Naive B cell (primary cell): ENCODE measurements around the gene ZNF599. TPM values are rescaled to one million over a fixed set of nuclear protein-coding genes. Genes with fewer than 3 reads are reported as not detected.
A peak's percentile ranks its signal among the peaks of the same experiment; 100 is the strongest.

Experiments used
- ATAC-seq, 2 donors: fragments of 150-1000 bp; cut with Tn5 transposase; 2 replicates each; pipeline ENCODE4 v1.10.0; 2021; ENCODE audit warnings: low read depth in 2 of 2, mild to moderate bottlenecking in 2 of 2, moderate library complexity in 2 of 2
- DNase-seq: peaks from one replicate; pipeline ENCODE4 v3.0.0; 2022
- H3K27ac Mint-ChIP-seq, 6 donors: one replicate each; pipeline ENCODE4 v1.8.0; 2020 to 2022; ENCODE audit warnings: mild to moderate bottlenecking in 6 of 6, mixed read lengths in 6 of 6, moderate library complexity in 5 of 6, inconsistent platforms in 2 of 6
- H3K27me3 Mint-ChIP-seq, 3 donors: one replicate each; pipeline ENCODE4 v1.8.0; 2021 to 2022; ENCODE audit warnings: mixed read lengths in 3 of 3, mild to moderate bottlenecking in 1 of 3
- H3K36me3 Mint-ChIP-seq, 2 donors: one replicate each; pipeline ENCODE4 v1.8.0; 2020 to 2022; ENCODE audit warnings: mixed read lengths in 2 of 2, inconsistent platforms in 1 of 2, mild to moderate bottlenecking in 1 of 2
- H3K4me1 Mint-ChIP-seq, 3 donors: one replicate each; pipeline ENCODE4 v1.8.0; 2020 to 2022; ENCODE audit warnings: mixed read lengths in 3 of 3, inconsistent platforms in 1 of 3, mild to moderate bottlenecking in 1 of 3, moderate library complexity in 1 of 3
- H3K4me3 Mint-ChIP-seq, 8 donors: one replicate each; pipeline ENCODE4 v1.8.0; 2020 to 2022; ENCODE audit warnings: mild to moderate bottlenecking in 8 of 8, mixed read lengths in 8 of 8, moderate library complexity in 8 of 8, inconsistent platforms in 2 of 8
- H3K9me3 Mint-ChIP-seq, 7 donors: one replicate each; pipeline ENCODE4 v1.8.0; 2020 to 2022; ENCODE audit warnings: mixed read lengths in 7 of 7, mild to moderate bottlenecking in 5 of 7, inconsistent platforms in 2 of 7, moderate library complexity in 1 of 7
- polyA plus RNA-seq, 6 donors: library from polyadenylated mRNA; unstranded; fragments of 300-500 nt; fragmentation: Illumina TruSeq; gene quantifications; one replicate each; pipeline ENCODE4 v1.2.3, GENCODE V29; 2021; ENCODE audit warnings: low read depth in 6 of 6

ZNF599 gene
- polyA plus RNA-seq, 6 donors from 2014 or later: 6.5 to 13.9 (median 8.1) TPM

DNA sequence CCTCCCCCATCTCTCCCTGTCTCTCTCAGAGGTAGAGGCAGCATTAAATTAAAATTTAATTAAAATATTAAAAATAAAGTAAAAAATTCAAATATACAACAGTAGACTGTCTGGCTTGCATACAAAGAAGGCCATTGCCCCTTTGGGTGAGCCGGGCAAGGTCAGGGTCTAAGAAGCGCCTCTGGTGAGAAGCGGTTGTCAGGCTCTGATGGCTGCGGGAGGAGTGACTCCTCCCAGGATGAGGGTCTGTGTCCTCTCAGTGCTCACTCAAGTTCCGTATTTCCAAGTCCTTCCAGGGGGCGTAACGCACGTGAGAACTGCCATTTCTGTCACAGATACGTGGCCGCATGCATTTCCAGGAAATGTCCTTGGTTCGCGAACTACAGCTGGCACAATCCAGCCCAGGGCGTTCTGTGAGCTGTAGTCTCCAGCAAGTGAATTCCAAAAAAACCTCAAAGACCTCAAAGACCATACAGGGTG, 39.7 kb downstream of the ZNF599 start:
- no peak for DNase-seq
- H3K4me3 Mint-ChIP-seq: peak overlapping the region; percentile 92 to 99 (median 96)

DNA sequence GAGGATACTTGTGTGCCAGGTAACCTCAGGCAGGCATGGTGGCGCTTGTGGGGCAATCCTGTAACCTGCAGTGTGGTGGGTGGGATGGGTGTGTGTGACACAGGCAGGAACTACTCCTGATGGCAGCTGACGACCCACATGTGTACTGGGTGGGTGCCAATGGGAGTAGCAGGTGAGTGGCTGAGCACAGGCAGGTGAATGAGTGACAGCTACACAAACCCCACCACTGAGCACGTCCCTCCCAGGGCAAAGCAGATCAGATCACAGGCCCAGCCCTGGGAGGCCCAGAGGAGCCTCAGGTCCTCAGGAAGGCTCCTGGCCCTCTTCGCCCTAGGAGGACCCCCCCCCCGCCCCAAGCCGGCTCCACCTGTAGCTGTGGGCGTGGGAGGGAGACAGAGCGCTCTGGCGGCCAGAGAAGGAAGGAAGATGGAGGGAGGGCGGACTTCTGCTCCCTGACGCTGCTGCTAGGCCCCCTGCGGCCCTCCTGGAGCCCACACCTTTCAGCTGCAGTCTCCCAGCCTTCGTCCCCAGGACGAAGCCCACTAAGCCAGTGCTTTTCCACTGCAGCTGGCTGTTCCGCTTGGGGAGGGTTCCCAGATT, 40.3 kb downstream of the ZNF599 start:
- Mint-ChIP-seq H3K27me3 (peaks cover 4 to 12% (median 11%) of the 10 kb centered on the region in 3 donors), H3K36me3 (peaks cover 8 to 12% of the 10 kb centered on the region in 2 donors), H3K4me3 (peak overlapping the region; percentile 59 to 99 (median 78)), H3K4me1 (peaks cover 20 to 33% (median 29%) of the 10 kb centered on the region in 3 donors), H3K27ac (peak overlapping the region in 1 of 6 donors; percentile 42), H3K9me3 (peaks cover 0 to 6% (median 2%) of the 10 kb centered on the region in 7 donors)
- no peak for DNase-seq
- ATAC-seq: no peak

More for the DNA sequence above, 39.7 kb downstream of the ZNF599 start:
- peaks cover 0 to 7% (median 5%) of the 10 kb centered on the region in 3 donors for H3K27me3 Mint-ChIP-seq
- peaks cover 13 to 18% of the 10 kb centered on the region in 2 donors for H3K36me3 Mint-ChIP-seq
- H3K4me1 Mint-ChIP-seq: peaks cover 20 to 33% (median 29%) of the 10 kb centered on the region in 3 donors
- ATAC-seq: peak; percentile 14 to 26
- H3K27ac Mint-ChIP-seq: peak overlapping the region; percentile 93 to 98 (median 97)
- H3K9me3 Mint-ChIP-seq: peaks cover 0 to 5% (median 2%) of the 10 kb centered on the region in 7 donors

DNA sequence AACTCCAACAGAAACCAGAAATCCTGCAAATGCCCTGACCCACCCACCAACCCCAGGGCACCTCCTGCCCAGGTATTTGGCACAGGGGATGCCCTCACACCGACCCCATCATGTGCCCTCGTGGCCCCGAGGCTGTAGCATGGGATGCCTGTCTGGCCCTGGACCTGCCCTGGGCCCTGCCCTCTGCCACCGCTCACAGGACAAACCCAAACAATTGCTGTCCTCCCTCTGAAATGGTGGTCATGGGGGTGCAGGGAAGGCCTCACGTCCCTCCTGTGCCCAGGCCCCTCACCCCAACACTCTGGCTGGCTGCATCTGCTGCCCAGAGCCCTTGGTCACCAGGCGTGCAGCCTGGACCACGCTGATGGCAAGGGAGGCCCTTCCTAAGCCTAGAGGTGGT, 41.1 kb downstream of the ZNF599 start:
- Mint-ChIP-seq H3K27me3 (peaks cover 8 to 19% (median 18%) of the 10 kb centered on the region in 3 donors), H3K36me3 (peaks cover 8 to 11% of the 10 kb centered on the region in 2 donors), H3K4me3 (peak overlapping the region in 5 of 8 donors; percentile 37 to 80 (median 55)), H3K9me3 (peaks cover 0 to 6% (median 2%) of the 10 kb centered on the region in 7 donors), H3K27ac (peak overlapping the region in 1 of 6 donors; percentile 79), H3K4me1 (peaks cover 20 to 33% (median 29%) of the 10 kb centered on the region in 3 donors)
- DNase-seq (no peak), ATAC-seq (no peak)

DNA sequence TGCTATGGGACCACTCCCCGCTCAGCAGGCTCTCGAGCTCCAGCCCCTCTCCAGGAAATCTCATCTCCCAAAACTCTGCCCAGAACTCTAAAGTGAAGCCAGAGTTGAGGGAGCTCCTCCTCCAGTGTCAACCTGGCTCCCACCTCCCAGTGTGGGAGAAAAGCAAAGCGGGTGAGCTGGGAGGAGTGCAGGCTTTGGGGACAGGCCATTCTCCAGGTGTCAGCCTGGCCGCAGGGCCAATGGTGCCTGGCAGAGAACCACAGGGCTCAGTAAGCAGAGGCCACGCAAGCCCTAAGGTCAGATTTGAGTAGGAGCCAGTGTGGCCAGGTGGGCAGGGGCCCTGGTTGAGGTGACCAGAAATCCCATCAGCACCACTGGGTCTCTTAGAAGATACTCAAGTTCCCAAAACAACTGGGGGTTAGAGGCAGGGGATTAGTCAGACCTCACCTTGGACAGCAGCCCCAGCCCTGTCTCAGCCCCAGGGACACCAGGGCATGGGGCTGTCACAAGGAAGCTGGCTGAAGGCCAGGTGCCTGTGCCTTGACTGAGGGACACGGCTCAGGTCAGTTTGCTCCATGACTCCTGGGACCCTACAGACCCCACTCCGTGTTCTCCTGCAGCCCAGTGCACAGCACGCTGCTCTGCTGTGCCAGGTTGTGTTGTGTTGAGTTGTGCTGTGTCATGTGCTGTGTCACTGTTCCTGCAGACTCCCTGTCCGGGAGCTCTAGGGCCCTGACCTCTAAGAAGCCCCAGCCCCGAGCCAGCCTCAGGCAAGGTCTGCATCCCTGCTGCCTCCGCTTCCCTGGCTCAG, 41.8 kb downstream of the ZNF599 start:
- Mint-ChIP-seq H3K36me3 (peaks cover 8 to 10% of the 10 kb centered on the region in 2 donors), H3K4me1 (peaks cover 20 to 32% (median 28%) of the 10 kb centered on the region in 3 donors), H3K4me3 (peak overlapping the region in 6 of 8 donors; percentile 15 to 80 (median 47)), H3K27ac (peak overlapping the region in 1 of 6 donors; percentile 79), H3K27me3 (peaks cover 15 to 27% (median 26%) of the 10 kb centered on the region in 3 donors), H3K9me3 (peaks cover 0 to 6% (median 2%) of the 10 kb centered on the region in 7 donors)
- DNase-seq: no peak
- ATAC-seq: no peak

DNA sequence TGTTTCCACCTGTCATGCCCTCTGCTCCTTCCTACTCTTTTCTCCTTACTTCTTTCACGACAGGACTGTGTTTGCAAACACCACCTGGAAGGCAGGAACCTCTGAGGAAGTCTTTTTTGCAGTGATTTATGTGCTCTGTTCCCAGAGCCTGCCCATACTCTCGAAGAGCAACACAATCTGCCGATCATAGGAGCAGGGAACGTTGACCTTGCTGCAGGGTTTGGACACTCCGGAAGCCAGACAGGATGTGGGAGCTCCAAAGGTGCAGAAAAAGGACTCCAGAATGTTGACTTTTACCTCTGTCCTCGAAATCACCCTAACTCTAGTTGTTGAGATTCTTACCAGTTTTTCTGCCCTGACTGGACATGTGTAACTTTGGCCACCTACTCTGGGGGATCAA, 47.6 kb downstream of the ZNF599 start:
- H3K27me3 Mint-ChIP-seq: peaks cover 31 to 67% (median 65%) of the 10 kb centered on the region in 3 donors
- H3K9me3 Mint-ChIP-seq: peaks cover 0 to 5% (median 0%) of the 10 kb centered on the region in 7 donors
- no peak overlapping the region for H3K4me3 Mint-ChIP-seq

DNA sequence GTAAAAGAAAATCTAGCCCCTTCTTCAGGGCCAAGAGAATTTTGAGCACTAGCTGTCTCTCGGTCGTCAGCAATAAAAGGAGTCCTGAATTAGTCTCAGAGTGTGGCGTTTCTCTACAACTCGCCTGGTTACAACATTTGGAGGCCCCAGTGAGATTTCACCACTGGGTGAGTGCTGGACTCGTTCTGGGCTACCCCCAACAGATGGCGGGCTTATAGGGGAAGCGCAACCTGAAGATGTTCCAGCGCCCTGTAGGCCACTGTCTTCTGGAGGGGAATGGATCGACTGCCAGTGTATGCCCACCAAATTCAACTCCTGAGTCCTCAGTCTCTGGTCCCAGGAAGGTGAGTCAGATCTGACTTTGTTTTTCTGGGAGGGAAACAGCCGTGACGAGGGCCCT, 50.7 kb downstream of the ZNF599 start:
- Mint-ChIP-seq H3K36me3 (no peaks in the 10 kb centered on the region), H3K4me1 (no peaks in the 10 kb centered on the region), H3K27me3 (peaks cover 32 to 65% (median 55%) of the 10 kb centered on the region in 3 donors), H3K27ac (no peak overlapping the region), H3K9me3 (peaks cover 0 to 2% (median 0%) of the 10 kb centered on the region in 7 donors), H3K4me3 (no peak overlapping the region)
- no peak for ATAC-seq
- DNase-seq: no peak

More for the DNA sequence above, 47.6 kb downstream of the ZNF599 start:
- ATAC-seq (no peak), DNase-seq (no peak)
- Mint-ChIP-seq H3K4me1 (no peaks in the 10 kb centered on the region), H3K36me3 (no peaks in the 10 kb centered on the region), H3K27ac (no peak overlapping the region)

DNA sequence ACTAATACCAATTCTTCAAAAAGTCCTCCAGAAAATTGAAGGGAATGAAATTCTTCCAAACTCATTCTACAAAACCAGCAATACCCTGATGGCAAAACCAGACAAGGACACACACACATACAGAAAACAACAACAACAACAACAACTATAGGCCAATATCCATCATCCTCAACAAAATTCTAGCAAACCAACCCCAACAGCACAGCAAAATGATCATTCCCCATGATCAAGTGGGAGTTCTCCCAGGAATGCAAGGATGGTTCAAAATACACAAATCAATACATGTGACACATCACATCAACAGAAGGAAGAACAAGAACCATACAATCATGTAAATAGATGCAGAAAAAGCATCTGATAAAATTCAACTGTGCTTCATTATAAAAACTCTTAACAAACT, 57.7 kb downstream of the ZNF599 start:
- DNase-seq: no peak
- Mint-ChIP-seq H3K27ac (no peak overlapping the region), H3K4me3 (no peak overlapping the region), H3K9me3 (peaks cover 0 to 35% (median 23%) of the 10 kb centered on the region in 7 donors), H3K36me3 (peaks cover 4 to 16% of the 10 kb centered on the region in 2 donors), H3K27me3 (peaks cover 25 to 56% (median 34%) of the 10 kb centered on the region in 3 donors), H3K4me1 (peaks cover 0 to 6% (median 4%) of the 10 kb centered on the region in 3 donors)
- no peak for ATAC-seq

DNA sequence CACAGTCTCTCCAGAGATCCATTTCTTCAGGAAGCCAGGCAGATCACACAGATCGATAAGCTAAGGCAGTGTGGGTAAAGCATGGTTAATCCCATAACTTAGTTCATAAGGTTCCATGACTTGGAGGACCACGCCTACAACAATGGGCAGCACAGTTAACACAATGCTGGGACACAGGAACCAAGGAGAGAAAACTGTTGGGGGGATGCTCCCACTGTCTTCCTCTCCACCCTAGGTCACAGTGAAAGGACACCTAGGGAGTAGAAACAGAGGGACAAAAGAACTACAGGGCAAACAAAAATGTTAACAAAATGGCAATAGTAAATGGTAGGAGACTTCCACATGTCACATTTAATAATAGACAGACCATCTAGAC, 59.8 kb downstream of the ZNF599 start:
- H3K9me3 Mint-ChIP-seq: peaks cover 0 to 35% (median 23%) of the 10 kb centered on the region in 7 donors
- ATAC-seq (no peak), DNase-seq (no peak)
- H3K36me3 Mint-ChIP-seq: peaks cover 4 to 16% of the 10 kb centered on the region in 2 donors
- no peak overlapping the region for H3K4me3 Mint-ChIP-seq
- H3K27me3 Mint-ChIP-seq: peaks cover 20 to 57% (median 39%) of the 10 kb centered on the region in 3 donors
- peaks cover 0 to 6% (median 4%) of the 10 kb centered on the region in 3 donors for H3K4me1 Mint-ChIP-seq
- H3K27ac Mint-ChIP-seq: no peak overlapping the region

DNA sequence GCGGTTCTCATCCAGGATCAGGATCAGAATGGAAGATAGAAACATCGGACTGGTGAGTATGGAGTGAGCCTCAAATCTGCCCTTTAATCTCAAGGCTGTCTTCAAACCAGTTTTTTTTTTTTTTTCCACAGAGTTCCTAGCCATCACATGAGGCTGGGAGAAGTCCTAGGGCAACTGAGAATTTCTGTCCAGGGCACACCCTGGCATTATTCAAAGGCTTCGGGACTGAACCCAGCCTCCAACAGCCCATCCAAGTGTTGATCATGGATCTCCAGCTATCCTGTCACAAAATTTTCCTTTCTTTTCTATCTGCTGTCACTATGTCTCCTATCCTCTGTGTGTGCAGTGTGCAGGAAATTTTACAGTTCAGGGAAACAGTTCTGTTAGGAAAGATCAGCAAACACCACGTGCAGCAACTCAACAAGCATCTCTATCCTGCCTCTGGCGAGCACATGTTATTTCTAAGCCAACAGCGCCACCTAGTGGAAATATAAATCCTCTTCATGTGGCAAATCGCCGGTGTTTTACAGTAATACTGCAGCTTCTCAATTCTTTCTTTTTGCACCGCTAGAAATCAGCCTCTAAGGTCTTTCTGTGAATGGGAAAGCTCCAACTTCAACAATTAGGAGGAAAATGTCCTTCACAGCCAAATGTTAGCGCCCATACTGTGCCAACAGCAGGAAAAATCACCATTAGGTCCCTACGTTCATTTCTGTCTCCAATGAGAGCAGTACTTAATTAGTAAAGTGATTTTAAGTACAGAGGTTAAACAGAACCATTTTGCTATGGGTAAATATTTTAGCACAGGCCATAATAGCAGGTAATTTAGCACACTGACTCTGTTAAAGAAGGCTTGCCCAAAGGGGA, 60.4 kb downstream of the ZNF599 start:
- peaks cover 0 to 35% (median 23%) of the 10 kb centered on the region in 7 donors for H3K9me3 Mint-ChIP-seq
- H3K36me3 Mint-ChIP-seq: peaks cover 4 to 16% of the 10 kb centered on the region in 2 donors
- DNase-seq (peak; percentile 63), ATAC-seq (peak; percentile 67 to 68)
- H3K4me1 Mint-ChIP-seq: peaks cover 0 to 6% (median 4%) of the 10 kb centered on the region in 3 donors
- peaks cover 20 to 57% (median 40%) of the 10 kb centered on the region in 3 donors for H3K27me3 Mint-ChIP-seq
- peak overlapping the region in 1 of 6 donors; percentile 13 for H3K27ac Mint-ChIP-seq
- H3K4me3 Mint-ChIP-seq: no peak overlapping the region

DNA sequence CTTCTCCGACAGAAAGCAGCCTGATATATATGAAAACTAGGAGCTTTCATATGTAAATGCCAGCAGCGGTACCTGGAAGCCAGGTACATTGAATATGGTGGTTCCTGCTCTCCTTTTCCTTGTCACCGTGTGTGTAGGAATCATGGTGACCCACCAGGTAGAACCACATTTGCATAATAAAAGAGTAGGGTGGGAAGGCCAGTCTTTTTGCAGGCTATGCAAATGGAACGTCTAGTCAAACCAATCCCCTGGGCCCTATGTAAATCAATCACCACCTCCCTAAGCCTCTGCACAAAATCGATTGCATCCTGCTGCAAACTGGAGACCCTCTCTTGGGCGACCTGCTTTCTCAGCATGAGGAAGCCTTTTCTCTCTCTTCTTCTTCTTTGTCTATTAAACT, 61.1 kb downstream of the ZNF599 start:
- H3K27me3 Mint-ChIP-seq: peaks cover 22 to 56% (median 41%) of the 10 kb centered on the region in 3 donors
- peaks cover 7 to 16% of the 10 kb centered on the region in 2 donors for H3K36me3 Mint-ChIP-seq
- no peak overlapping the region for H3K27ac Mint-ChIP-seq
- no peak overlapping the region for H3K4me3 Mint-ChIP-seq
- no peak for DNase-seq
- ATAC-seq: no peak
- peaks cover 0 to 41% (median 27%) of the 10 kb centered on the region in 7 donors for H3K9me3 Mint-ChIP-seq
- peaks cover 0 to 6% (median 4%) of the 10 kb centered on the region in 3 donors for H3K4me1 Mint-ChIP-seq
